Thymus (tissue), 14 donors: ENCODE data around the gene OR4C16. TPM values are rescaled to one million over a fixed set of nuclear protein-coding genes. Genes with fewer than 3 reads are reported as not detected.

Experiments used
- DNase-seq, 9 donors: peaks; one replicate each; pipeline ENCODE4 v3.0.0-alpha.2; 2013; ENCODE audit warnings: low spot score in 9 of 9, low read depth in 6 of 9, missing footprints in 1 of 9
- H3K27ac ChIP-seq, 2 donors: one replicate each; pipeline ENCODE4 v1.5.1; 2013; ENCODE audit warnings: control low read depth in 1 of 2, low read depth in 1 of 2, low read length in 1 of 2, mild to moderate bottlenecking in 1 of 2, moderate library complexity in 1 of 2
- H3K27me3 ChIP-seq, 2 donors: one replicate each; pipeline ENCODE4 v1.5.1; 2013; ENCODE audit warnings: low read length in 1 of 2; ENCODE audit not compliant: control insufficient read depth in 2 of 2, insufficient read depth in 1 of 2
- H3K36me3 ChIP-seq, 2 donors: one replicate each; pipeline ENCODE4 v1.5.1; 2013; ENCODE audit warnings: low read length in 1 of 2, mild to moderate bottlenecking in 1 of 2, moderate library complexity in 1 of 2; ENCODE audit not compliant: control insufficient read depth in 2 of 2, insufficient read depth in 2 of 2
- H3K4me1 ChIP-seq, 2 donors: one replicate each; pipeline ENCODE4 v1.5.1; 2013; ENCODE audit warnings: low read length in 2 of 2; ENCODE audit not compliant: control insufficient read depth in 2 of 2, insufficient read depth in 2 of 2
- H3K4me3 ChIP-seq, 2 donors: one replicate each; pipeline ENCODE4 v1.5.1; 2013; ENCODE audit warnings: low read length in 2 of 2, control low read depth in 1 of 2, mild to moderate bottlenecking in 1 of 2
- H3K9me3 ChIP-seq, 2 donors: one replicate each; pipeline ENCODE4 v1.5.1; 2013; ENCODE audit warnings: low read length in 1 of 2, mild to moderate bottlenecking in 1 of 2; ENCODE audit not compliant: control insufficient read depth in 2 of 2, insufficient read depth in 1 of 2
- WGBS: extraction: QIAGEN DNeasy Blood & Tissue Kit; methylation state at CpG from one replicate; pipeline ENCODE4 v1.1.7; 2013; 5-methylcytosine and 5-hydroxymethylcytosine counted together
- long read RNA-seq, 10 donors: transcript quantifications; one replicate each; lab custom pipeline, GENCODE V29; 2026
- polyA plus RNA-seq: library from polyadenylated mRNA; stranded (reverse); fragments of 200-250 nt; gene quantifications from one replicate; pipeline ENCODE4 v1.2.3, GENCODE V29; 2013
- total RNA-seq: library from RNA; stranded (reverse); fragments of 120-200 nt; gene quantifications from one replicate; pipeline ENCODE4 v1.2.4, GENCODE V29; 2013
- donor health status: healthy.

OR4C16 gene
- total RNA-seq, result not detected
- not detected for polyA plus RNA-seq
- long read RNA-seq, donor 1, result 0 reads
- long read RNA-seq, donor 2, result 0 reads
- long read RNA-seq, donor 3, result 0 reads
- long read RNA-seq, donor 4, result 0 reads
- long read RNA-seq, donor 5, result 0 reads
- long read RNA-seq, donor 6, result 0 reads
- long read RNA-seq, donor 7, result 0 reads
- long read RNA-seq, donor 8, result 0 reads
- long read RNA-seq, donor 9, result 0 reads
- long read RNA-seq, donor 10, result 0 reads

GRCh38 chr11:55571828-55572227 lies at the start of gene OR4C16:
TSS of gene OR4C16 (plus strand) at chr11:55572128. CDS start at chr11:55572128, 0 bp downstream.
- H3K4me1 ChIP-seq, result no peaks in the 10 kb centered on the region
- H3K9me3 ChIP-seq, result peaks cover 0 to 3% of the 10 kb centered on the region in 2 donors
- no peak within 1 kb of the TSS for H3K4me3 ChIP-seq
- H3K27ac ChIP-seq, result no peak within 1 kb of the TSS
- no peaks in the 10 kb centered on the region for H3K36me3 ChIP-seq
- WGBS, result 68% methylated on average over 3 of the region's 3 CpGs
- DNase-seq, result no peak
- no peaks in the 10 kb centered on the region for H3K27me3 ChIP-seq

- Histone ChIP-seq H3K4me1 (no peaks in the 10 kb centered on the region), H3K27ac (no peak within 1 kb of the TSS)
- no peak for DNase-seq
Measured at GRCh38 chr11:55554169-55554568, 17.8 kb upstream of the OR4C16 start, which contains the start of gene OR4C15. TSS of gene OR4C15 (plus strand) at chr11:55554469. CDS start at chr11:55554469, 0 bp downstream.

DNA sequence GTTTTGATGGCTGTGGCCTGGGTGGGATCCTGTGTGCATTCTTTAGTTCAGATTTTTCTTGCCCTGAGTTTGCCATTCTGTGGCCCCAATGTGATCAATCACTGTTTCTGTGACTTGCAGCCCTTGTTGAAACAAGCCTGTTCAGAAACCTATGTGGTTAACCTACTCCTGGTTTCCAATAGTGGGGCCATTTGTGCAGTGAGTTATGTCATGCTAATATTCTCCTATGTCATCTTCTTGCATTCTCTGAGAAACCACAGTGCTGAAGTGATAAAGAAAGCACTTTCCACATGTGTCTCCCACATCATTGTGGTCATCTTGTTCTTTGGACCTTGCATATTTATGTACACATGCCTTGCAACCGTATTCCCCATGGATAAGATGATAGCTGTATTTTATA lies 620 bp downstream of the OR4C16 start:
- WGBS, result 51% methylated on average over 1 of the region's 1 CpG
- DNase-seq, result no peak
- Histone ChIP-seq H3K36me3 (no peaks in the 10 kb centered on the region), H3K4me3 (no peak overlapping the region), H3K4me1 (no peaks in the 10 kb centered on the region), H3K27me3 (no peaks in the 10 kb centered on the region), H3K27ac (no peak overlapping the region), H3K9me3 (peaks cover 0 to 6% of the 10 kb centered on the region in 2 donors)

More at GRCh38 chr11:55554169-55554568, 17.8 kb upstream of the OR4C16 start, which contains the start of gene OR4C15:
- H3K36me3 ChIP-seq, result no peaks in the 10 kb centered on the region
- peaks cover 0 to 19% of the 10 kb centered on the region in 2 donors for H3K9me3 ChIP-seq
- H3K4me3 ChIP-seq, result no peak within 1 kb of the TSS
- no peaks in the 10 kb centered on the region for H3K27me3 ChIP-seq

DNA sequence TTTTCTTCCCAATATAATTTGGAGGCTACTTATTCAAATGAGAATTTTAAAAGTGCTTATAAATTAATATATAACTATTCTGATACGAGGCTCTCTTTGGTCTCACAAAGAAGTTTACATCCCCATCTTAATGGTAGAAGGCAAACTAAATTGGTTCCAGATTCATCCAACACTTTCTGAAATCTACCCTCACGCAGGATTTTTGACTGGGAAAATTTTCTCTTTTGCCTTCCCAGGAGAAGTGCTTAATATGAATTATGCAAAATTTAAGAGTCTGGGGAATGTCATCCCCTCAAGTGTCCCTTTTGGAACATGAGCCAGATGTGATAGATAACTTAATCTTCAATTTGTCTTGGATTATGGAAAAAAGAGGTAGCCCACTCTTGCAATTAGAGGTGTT lies 35.6 kb downstream of the OR4C16 start, which contains the start of gene OR4C11:
OR4C11 (minus strand) TSS at position 101 of the 400 bp plus-strand sequence. CDS start 3,272 bp downstream, outside the sequence.
- no peaks in the 10 kb centered on the region for H3K36me3 ChIP-seq
- no peak within 1 kb of the TSS for H3K4me3 ChIP-seq
- no peak for DNase-seq
- no peak within 1 kb of the TSS for H3K27ac ChIP-seq
- no peaks in the 10 kb centered on the region for H3K27me3 ChIP-seq
- no peaks in the 10 kb centered on the region for H3K4me1 ChIP-seq
- H3K9me3 ChIP-seq, result no peaks in the 10 kb centered on the region
- WGBS, result 52% methylated on average over 2 of the region's 2 CpGs

Other genes with a start within 250 kb of the OR4C16 start
- gene OR4A16, start 228.9 kb upstream of the OR4C16 start, total RNA-seq, result not detected
- 0.07 TPM for gene OR4A16, start 228.9 kb upstream of the OR4C16 start, polyA plus RNA-seq
- gene OR4A15, start 204.2 kb upstream of the OR4C16 start, total RNA-seq, result not detected
- gene OR4A15, start 204.2 kb upstream of the OR4C16 start, polyA plus RNA-seq, result not detected
- gene OR4C15, start 17.7 kb upstream of the OR4C16 start, total RNA-seq, result not detected
- gene OR4C15, start 17.7 kb upstream of the OR4C16 start, polyA plus RNA-seq, result not detected
- gene OR4C11, start 35.5 kb downstream of the OR4C16 start, total RNA-seq, result not detected
- not detected for gene OR4C11, start 35.5 kb downstream of the OR4C16 start, polyA plus RNA-seq
- not detected for gene OR4P4, start 63.0 kb downstream of the OR4C16 start, total RNA-seq
- gene OR4P4, start 63.0 kb downstream of the OR4C16 start, polyA plus RNA-seq, result not detected
- gene OR4S2, start 76.2 kb downstream of the OR4C16 start, total RNA-seq, result not detected
- gene OR4S2, start 76.2 kb downstream of the OR4C16 start, polyA plus RNA-seq, result not detected
- not detected for gene OR4C6, start 90.1 kb downstream of the OR4C16 start, total RNA-seq
- gene OR4C6, start 90.1 kb downstream of the OR4C16 start, polyA plus RNA-seq, result not detected
- not detected for gene OR5D13, start 201.3 kb downstream of the OR4C16 start, total RNA-seq
- not detected for gene OR5D13, start 201.3 kb downstream of the OR4C16 start, polyA plus RNA-seq
- gene OR5D14, start 223.4 kb downstream of the OR4C16 start, total RNA-seq, result not detected
- not detected for gene OR5D14, start 223.4 kb downstream of the OR4C16 start, polyA plus RNA-seq
- gene OR5L1, start 239.2 kb downstream of the OR4C16 start, total RNA-seq, result not detected
- not detected for gene OR5L1, start 239.2 kb downstream of the OR4C16 start, polyA plus RNA-seq
- gene OR5D18, start 247.5 kb downstream of the OR4C16 start, total RNA-seq, result not detected
- gene OR5D18, start 247.5 kb downstream of the OR4C16 start, polyA plus RNA-seq, result not detected